Umbilical cord (tissue), 2 donors: Measurements from ENCODE around the gene CRACR2B. TPM values are rescaled to one million over a fixed set of nuclear protein-coding genes. Genes with fewer than 3 reads are reported as not detected.

ENCODE experiments used
- DNase-seq: peaks from one replicate; pipeline ENCODE4 v3.0.0-alpha.2; 2015; ENCODE audit warnings: low spot score
- total RNA-seq: library from RNA; depleted of rRNA; stranded (reverse); fragments of >200 nt; gene quantifications from one replicate; pipeline ENCODE4 v1.2.3, GENCODE V29; 2014; ENCODE audit warnings: low replicate concordance; ENCODE audit not compliant: insufficient read depth

The CRACR2B gene
- total RNA-seq, 1 donor from 2014 or later: 3.1 TPM

GRCh38 chr11:794766-795633, 32.7 kb upstream of the CRACR2B start:
- DNase-seq: no peak

- peak; percentile 80 for DNase-seq
Observed at GRCh38 chr11:795634-796564, 31.8 kb upstream of the CRACR2B start.

GRCh38 chr11:796565-797295, 31.0 kb upstream of the CRACR2B start:
- no peak for DNase-seq

DNA sequence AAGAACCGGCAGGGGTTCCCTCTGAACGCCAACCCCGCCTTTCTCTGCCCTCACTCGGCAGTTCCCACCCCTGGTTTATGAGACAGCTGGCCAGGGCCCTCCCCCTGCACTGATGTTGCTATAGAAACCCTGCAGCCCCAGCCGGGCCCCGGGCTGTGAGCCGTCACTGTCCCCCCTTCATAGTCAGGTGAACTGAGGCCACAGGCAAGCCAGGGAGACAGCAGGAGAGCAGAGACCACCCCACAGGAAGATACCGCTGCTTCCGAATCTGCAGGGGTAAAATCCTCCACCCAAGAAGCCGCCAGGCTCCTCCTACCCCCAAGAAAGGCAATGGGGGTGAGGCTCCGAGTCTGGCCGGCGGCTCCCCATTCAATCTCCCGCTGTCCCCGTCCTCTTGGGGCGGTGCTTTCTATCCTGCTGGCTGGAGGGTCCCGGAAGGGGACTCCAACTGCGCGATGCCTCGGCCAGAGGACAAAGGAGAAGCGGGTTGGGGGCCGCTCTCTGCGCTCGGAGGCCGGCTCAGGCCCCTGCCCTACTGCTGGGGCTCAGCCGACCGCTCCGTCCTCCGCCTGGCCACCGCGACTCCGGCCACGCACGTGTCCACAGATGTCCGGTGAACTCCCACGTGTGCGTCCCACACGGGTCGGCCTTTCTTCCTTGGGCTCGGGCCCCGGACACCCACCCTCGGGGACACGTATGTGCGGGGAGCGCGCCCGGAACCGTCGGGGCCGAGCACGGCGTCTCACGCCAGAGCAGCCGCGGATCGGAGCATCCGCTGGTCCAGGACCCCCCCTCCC, 30.2 kb upstream of the CRACR2B start:
- peak; percentile 97 for DNase-seq

DNA sequence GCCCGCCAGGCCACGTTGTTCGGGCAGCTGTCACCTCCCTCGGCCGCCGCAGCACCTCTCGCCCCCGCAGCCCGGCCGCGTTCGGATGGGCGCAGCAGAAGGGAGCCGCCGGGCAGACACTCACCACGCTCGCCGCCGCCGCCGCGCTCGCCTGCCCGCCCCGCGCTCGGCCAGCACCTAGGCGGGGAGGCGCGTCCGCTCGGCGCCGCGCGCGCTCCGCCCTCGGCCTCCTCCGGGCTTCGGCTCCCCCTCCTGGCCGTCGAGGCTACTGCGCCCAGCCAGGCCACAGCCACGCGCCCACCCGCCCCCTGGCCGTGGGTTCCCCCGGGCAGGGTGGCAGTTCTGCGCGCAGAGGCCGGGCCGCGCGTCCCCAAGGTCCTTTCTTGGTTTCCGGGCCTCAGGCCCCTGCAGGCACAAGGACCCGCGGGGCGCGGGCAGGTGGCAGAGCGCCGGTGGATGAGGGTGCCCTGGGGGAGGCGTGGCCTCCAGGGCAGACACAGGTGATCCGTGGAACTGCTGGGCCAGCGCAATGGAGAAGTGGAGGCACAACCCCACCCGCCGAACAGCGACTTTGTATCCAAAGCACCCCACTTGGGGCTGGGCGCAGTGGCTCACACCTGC, 29.5 kb upstream of the CRACR2B start, which contains the start of gene SLC25A22:
Gene SLC25A22, minus strand, starts transcription at position 189 of the 621 bp plus-strand sequence. CDS start 3,275 bp downstream, outside the sequence.
- peak; percentile 84 for DNase-seq

DNA sequence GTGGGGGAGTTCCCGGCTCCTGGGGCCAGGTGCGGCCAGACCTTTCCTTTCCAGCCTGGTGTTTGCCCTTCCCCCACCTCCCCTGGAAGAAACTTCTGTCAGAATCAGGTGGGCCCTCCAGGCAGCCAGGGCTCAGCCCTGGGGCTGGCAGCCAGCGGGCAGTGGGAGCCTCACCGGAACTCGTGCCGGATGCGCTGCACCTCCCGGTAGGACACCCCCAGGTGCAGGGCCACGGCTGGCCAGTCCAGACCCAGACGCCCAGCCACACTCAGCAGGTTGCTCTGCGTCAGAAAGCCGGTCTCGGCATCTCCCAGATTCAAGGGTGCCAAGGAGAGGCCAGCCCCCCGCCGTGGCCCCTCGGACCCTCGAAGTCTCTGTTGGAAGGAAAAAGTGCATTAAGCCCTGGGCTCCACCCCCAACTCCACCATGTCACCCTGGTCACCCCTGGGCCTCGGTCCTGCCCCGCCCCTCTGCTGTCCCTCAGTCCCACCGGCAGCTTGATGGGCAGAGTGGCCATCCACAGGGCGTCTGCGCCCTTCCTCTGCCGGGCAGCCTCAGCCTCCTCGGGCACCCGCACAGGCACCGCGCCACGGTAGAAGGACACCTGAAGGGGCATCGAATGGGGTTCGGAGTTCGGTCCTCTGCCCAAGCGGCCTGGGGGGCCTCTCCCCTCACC, 27.9 kb upstream of the CRACR2B start:
- no peak for DNase-seq

DNA sequence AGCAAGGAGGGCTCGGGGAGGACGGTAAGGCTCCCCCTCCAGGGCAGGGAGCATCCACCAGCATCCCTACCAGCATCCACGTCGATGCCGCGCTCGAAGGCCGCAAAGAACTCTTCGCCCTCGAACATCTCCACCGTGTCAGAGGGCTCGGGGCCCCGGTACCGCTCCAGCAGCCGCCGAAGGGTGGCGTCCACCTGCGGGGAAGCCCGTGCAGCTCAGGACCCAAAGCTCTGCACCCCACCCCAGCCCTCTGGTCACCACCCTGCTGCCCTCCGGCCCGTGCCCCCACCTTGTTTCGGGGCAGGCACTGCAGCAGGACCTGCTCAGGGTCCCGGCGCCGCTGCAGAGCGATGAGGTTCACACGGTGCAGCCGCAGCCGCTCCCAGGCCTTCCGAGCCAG, 27.2 kb upstream of the CRACR2B start:
- no peak for DNase-seq

- DNase-seq: no peak
Observed at GRCh38 chr11:801097-801780, 26.5 kb upstream of the CRACR2B start.

GRCh38 chr11:802018-802617, 25.6 kb upstream of the CRACR2B start:
- no peak for DNase-seq

GRCh38 chr11:802693-803466, 24.8 kb upstream of the CRACR2B start:
- DNase-seq: no peak

DNA sequence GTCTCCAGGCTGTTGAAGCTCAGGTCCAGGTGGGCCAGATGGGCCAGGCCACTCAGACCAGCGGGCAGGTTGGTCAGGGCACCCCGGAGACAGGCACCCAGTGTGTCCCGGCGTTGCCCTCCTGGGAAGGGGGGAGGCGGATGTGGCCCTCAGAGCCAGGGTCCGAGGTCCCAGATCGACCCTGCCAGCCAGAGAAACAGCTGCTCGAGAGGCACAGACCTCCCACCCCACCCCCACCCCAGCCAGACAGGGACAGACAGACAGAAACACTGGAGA, 24.3 kb upstream of the CRACR2B start:
- no peak for DNase-seq

GRCh38 chr11:803770-804598, 23.7 kb upstream of the CRACR2B start:
- DNase-seq: peak; percentile 59

- no peak for DNase-seq
Observed at GRCh38 chr11:804599-804964, 23.1 kb upstream of the CRACR2B start.

DNA sequence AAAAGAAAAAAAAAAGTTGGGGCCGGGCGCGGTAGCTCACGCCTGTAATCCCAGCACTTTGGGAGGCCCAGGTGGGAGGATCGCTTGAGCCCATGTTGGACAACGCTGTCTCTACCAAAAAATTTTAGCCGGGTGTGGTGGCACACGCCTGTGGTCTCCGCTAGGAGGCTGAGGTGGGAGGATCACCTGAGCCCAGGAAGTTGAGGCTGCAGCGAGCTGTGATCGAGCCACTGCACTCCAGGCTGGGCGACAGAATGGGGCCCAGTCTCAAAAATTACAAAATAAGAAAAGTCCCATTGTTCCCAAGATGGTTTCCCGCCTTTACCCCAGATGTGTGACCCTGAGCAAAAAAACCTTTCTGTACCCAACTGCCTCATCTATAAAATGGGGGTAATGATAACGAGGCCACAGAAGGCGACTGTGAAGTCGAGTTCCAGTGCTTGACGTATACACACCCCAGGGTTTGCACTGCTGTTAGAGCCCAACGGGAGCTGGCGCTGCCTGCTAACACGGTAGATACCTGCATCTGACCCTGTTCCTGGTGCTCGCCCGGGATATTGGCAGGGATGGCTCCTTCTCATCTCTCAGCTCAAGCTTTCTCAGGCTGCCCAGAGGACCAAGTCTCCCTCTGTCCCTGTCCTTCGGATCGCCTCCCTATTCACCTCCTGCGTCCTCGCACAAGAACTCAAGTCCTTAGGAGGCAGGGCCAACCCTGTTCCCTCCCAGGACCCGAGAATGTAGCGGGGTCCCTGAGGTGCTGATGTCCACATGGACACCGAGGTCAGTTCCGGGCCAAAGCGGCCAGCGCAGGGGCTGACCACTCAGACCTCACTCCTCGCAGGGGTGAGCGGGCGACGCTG, 19.1 kb upstream of the CRACR2B start:
- DNase-seq: no peak

DNA sequence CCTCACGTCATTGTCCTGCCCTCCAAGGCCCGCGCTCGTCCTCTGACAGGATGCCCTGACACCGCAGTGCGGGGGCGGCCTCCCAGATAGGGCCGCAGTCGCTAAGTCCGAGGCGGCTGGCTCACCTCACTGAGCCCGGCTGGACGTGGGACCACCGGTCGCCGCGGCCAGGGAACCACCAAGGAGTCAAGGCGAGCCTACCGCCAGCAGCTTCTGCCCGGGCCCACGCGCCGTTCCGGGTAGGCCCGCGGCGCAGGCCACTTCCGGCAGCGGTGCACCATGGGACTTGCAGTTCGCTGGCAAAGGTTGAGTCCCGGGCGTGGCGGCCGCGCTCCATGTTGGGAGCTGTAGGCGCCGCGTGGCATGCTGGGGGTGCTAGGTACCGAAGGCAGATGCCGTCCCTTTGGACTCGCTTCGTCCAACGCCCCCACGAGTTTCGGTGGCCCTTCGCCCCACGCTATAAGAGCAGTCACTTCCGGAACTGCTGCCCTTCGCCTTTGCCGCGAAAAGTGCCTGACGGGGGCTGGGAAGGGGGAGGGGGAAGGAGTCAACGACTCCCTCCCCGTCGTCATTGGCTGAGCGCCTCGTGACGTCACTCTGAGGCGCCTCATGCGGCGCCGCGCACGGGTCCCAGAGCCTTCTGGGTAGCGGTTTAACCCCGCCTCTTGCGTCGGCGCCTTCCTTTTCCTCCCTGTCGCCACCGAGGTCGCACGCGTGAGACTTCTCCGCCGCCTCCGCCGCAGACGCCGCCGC, 18.3 kb upstream of the CRACR2B start, which contains the start of gene RPLP2:
Gene RPLP2, plus strand, starts transcription at position 681 of the 753 bp plus-strand sequence. CDS start 268 bp downstream, outside the sequence.
- peak; percentile 99 for DNase-seq
